Measurements from ENCODE around the gene PAEP.

The PAEP gene

DNA sequence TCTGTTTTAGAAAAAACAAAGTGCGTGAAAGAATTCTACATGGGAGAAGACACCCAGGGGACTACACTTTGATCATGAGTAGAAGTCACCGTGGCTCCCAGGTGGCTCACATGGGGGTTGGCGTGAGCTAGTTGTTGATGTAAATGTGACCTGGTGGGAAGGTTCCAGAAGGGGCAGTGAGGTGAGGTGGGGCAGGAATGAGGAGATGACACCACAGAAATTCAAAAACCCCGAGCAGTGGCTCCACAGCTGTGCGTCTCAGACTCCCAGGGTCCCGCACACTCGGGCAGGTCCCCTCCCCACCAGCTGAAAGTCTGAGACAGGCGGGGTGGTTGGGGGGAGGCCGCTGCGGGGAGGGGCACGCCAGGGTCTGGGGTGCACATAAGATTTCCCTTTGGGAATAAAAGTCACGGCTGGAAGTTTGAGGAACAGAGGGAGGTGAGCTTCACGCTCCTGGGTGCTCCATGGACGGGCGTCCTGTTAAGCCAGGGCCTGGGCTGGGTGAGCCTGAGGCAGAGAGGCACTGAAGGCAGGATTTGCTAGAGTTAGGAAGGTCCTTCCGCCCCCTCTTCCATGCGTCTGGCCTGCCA lies 47.9 kb downstream of the PAEP start:
- no peak for DNase-seq (ENCODE audit: low spot score)
- in situ Hi-C loops (cut with MboI; ENCODE audit: low sequenced_read_pairs, unreplicated experiment): no loop called here
- TF ChIP-seq, protein P1, sequence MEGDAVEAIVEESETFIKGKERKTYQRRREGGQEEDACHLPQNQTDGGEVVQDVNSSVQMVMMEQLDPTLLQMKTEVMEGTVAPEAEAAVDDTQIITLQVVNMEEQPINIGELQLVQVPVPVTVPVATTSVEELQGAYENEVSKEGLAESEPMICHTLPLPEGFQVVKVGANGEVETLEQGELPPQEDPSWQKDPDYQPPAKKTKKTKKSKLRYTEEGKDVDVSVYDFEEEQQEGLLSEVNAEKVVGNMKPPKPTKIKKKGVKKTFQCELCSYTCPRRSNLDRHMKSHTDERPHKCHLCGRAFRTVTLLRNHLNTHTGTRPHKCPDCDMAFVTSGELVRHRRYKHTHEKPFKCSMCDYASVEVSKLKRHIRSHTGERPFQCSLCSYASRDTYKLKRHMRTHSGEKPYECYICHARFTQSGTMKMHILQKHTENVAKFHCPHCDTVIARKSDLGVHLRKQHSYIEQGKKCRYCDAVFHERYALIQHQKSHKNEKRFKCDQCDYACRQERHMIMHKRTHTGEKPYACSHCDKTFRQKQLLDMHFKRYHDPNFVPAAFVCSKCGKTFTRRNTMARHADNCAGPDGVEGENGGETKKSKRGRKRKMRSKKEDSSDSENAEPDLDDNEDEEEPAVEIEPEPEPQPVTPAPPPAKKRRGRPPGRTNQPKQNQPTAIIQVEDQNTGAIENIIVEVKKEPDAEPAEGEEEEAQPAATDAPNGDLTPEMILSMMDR (IDR thresholded peaks at IDR 0.05; ENCODE audit: borderline replicate concordance, control extremely low read depth, extremely low read depth, insufficient read depth, missing control alignments): no peak

DNA sequence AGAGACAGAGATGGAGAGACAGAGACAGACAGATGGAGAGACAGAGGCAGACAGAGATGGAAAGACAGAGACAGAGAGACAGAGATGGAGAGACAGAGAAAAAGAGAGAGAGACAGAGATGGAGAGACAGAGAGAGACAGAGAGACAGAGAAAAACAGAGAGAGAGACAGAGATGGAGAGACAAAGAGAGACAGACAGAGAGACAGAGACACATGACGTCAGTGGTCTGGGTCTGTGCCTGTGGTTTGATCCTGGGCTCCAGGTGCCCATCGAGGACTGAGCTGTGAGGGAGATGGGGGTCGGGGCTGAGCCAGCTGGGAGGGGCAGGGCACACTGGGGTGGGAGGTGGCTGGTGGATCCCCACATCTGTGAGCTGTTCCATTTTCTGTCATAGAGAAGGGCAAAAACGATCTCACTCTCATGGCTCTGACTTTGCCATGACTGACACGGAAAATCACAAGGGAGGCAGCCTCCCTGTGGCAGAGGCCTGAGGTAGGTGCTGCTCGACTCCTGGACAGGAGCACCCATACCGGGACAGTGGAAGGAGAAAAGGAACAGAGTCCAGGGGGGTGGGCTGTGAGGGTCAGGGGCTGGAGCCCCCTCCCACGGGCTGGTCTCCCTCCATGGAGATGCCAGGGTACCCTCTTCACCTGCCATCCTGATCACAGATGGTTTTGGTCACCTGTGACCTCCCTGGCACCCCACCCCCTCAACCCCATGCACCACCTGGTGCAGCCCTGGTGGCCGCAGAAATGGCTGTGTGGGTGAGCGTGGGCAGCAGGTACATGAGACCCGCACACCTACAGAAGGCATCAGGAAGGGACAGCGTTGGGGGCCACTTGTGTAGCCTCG lies 49.0 kb downstream of the PAEP start:
- TF ChIP-seq, protein P1 (IDR thresholded peaks at IDR 0.05; ENCODE audit: borderline replicate concordance, control extremely low read depth, extremely low read depth, insufficient read depth, missing control alignments): no peak
- in situ Hi-C loops (cut with MboI; ENCODE audit: low sequenced_read_pairs, unreplicated experiment): no loop called here
- DNase-seq (ENCODE audit: low spot score): peak; percentile 26

DNA sequence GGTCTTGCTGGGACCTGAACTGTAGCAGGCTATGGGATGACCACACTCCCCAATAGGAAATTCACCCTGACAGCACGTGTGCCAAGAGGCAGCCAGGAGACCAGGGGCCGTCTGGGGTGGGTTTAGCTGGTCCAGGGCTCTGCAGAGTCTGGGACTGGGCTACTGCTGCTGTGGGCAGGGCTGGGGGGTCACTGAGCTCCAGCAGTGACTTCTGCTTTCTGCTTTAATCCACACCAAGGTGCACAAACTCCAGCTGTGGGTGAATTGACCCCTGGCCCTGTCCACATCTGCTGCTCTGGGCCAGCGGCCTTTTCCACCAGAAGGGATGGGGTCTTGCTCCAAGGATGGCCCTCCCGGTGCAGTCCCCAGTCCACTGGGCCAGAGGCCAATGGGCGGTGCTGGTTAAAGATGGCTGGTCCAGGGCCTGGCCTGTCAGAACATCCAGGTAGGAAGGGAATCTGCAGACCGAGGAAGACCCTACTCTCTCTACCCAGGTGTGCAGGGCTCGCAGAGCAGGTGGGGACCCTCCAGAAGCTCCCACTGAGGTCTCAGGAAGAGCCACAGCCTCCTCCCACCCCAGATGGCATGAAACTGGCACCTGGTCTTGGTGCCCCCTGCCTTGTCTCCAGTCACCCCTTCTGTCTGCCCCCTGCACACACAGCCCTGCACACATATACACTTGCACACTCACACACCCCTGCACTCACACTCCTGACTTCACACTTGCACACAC lies 49.8 kb downstream of the PAEP start:
- peak; percentile 21 for DNase-seq (ENCODE audit: low spot score)
- TF ChIP-seq, protein P1 (IDR thresholded peaks at IDR 0.05; ENCODE audit: borderline replicate concordance, control extremely low read depth, extremely low read depth, insufficient read depth, missing control alignments): no peak
- in situ Hi-C loops (cut with MboI; ENCODE audit: low sequenced_read_pairs, unreplicated experiment): no loop called here

DNA sequence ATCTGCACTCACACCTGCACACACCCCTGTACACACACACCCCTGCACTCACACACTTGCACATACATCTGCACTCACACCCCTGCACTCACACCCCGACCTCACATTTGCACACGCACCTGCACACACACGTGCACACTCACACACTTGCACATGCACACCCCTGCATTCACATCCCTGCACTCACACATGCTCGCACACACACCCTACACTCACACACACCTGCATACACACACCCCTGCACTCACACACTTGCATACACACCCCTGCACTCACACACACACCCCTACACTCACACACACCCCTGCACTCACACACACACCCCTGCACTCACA lies 50.3 kb downstream of the PAEP start:
- TF ChIP-seq, protein P1 (IDR thresholded peaks at IDR 0.05; ENCODE audit: borderline replicate concordance, control extremely low read depth, extremely low read depth, insufficient read depth, missing control alignments): no peak
- DNase-seq (ENCODE audit: low spot score): no peak
- in situ Hi-C loops (cut with MboI; ENCODE audit: low sequenced_read_pairs, unreplicated experiment): no loop called here

DNA sequence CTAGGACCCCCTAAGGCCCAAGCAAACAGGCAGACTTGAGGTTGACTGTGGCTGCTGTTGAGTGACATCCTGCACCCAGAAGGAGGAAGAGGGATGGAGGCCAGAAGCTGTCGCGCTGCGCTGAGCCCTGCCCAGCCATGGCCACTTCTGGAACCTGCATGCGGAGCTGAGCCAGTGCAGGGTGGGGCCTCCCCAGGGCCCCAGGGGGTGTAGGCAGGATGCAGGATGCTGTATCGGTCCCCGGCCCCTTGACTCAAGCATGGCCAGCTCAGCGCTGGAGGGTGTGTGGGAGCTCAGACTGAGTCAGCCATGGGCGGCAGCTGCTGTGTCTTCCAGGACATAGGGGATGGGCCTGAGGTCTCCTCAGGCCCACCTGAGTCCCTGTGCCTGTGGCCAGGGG lies 50.9 kb downstream of the PAEP start:
- no peak for DNase-seq (ENCODE audit: low spot score)
- TF ChIP-seq, protein P1 (IDR thresholded peaks at IDR 0.05; ENCODE audit: borderline replicate concordance, control extremely low read depth, extremely low read depth, insufficient read depth, missing control alignments): no peak
- in situ Hi-C loops (cut with MboI; ENCODE audit: low sequenced_read_pairs, unreplicated experiment): no loop called here

DNA sequence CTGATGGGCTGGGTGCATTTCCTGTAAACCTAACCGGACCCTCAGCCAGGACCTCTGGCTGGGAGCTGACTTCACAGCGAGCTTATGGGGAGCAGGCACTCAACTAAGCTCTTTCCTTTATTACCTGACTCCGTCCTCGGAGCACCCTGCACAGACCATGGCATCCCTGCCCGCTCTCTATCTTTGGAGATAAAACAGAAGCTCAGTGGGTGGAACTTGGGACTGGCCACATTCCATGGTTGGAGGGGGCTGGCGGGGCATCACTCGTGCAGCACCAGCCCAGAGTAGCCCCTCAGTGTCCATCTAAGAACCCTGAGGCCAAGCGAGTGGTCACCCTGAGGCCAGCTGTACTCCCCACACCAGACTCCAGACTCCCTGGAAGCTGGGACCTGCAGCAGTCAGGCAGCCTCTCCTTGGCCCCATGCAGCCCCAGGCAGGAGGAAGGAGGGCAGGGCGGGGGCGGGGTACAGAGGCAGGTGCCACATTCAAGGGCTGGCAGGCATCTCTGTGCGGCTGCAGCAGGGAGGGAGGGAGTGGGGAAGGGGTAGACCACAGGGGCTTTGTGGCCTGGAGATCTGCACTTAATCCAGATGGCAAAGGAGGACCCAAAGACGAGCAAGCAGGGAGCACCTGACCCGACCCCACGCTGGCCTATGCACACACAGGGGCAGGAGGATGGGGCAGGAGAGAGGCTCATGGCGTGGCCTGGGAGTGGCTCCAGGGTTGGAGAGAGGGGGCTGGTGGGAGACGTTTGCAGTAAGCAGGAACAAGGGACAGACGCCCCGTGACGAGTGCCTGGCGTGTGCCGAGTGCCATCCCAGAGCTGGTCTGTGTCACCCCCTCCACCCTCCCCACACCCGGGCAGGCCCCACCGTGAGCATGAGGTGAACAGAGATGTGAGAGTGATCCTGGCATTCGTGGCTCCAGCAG lies 51.7 kb downstream of the PAEP start:
- TF ChIP-seq, protein P1 (IDR thresholded peaks at IDR 0.05; ENCODE audit: borderline replicate concordance, control extremely low read depth, extremely low read depth, insufficient read depth, missing control alignments): no peak
- DNase-seq (ENCODE audit: low spot score): peak; percentile 32
- in situ Hi-C loops (cut with MboI; ENCODE audit: low sequenced_read_pairs, unreplicated experiment): no loop called here

Measured in GM13976 (cell line).